Neural cell (in vitro differentiated cells): ENCODE results near the gene GRM5. TPM values are rescaled to one million over a fixed set of nuclear protein-coding genes. Genes with fewer than 3 reads are reported as not detected.

Experiments
- H2AFZ ChIP-seq: fragments of 200-600, 300-800 bp; sonication (generic), shearing (Covaris generic); 2 replicates; pipeline ENCODE4 v1.6.0; 2014; ENCODE audit warnings: low read depth, mild to moderate bottlenecking, antibody characterized with exemption, low read length, moderate library complexity
- H3F3A ChIP-seq: fragments of 200-600 bp; shearing (Covaris generic); 2 replicates; pipeline ENCODE4 v1.6.1; 2016; ENCODE audit warnings: mild to moderate bottlenecking, moderate library complexity, mixed read lengths, antibody characterized with exemption, low read length; ENCODE audit not compliant: insufficient read depth, poor library complexity, severe bottlenecking
- H3K27ac ChIP-seq: fragments of 200-600, 300-800 bp; sonication (generic), shearing (Covaris generic); 2 replicates; pipeline ENCODE4 v1.5.1; 2014; ENCODE audit warnings: mild to moderate bottlenecking, low read length, moderate library complexity
- H3K27me3 ChIP-seq: fragments of 300-800, 200-600 bp; sonication (generic), shearing (Covaris generic); 2 replicates; pipeline ENCODE4 v1.6.0; 2014; ENCODE audit warnings: mild to moderate bottlenecking, low read depth, low read length, moderate library complexity; ENCODE audit not compliant: insufficient read depth
- H3K36me3 ChIP-seq: fragments of 300-800, 200-600 bp; sonication (generic), shearing (Covaris generic); 2 replicates; pipeline ENCODE4 v1.5.1; 2014; ENCODE audit warnings: mild to moderate bottlenecking, antibody characterized with exemption, low read length, moderate library complexity; ENCODE audit not compliant: insufficient read depth
- H3K4me2 ChIP-seq: fragments of 300-800, 200-600 bp; sonication (generic), shearing (Covaris generic); 2 replicates; pipeline ENCODE4 v1.6.0; 2014; ENCODE audit warnings: mild to moderate bottlenecking, low read length
- H3K4me3 ChIP-seq: fragments of 300-800, 200-600 bp; sonication (generic), shearing (Covaris generic); 2 replicates; pipeline ENCODE4 v1.5.1; 2014; ENCODE audit warnings: mild to moderate bottlenecking, low read length, moderate library complexity
- H3K79me2 ChIP-seq: fragments of 200-600 bp; shearing (Covaris generic); replicated peaks from 2 replicates; pipeline ENCODE4 v1.6.0; 2014; ENCODE audit warnings: mild to moderate bottlenecking, low read length, moderate library complexity; ENCODE audit not compliant: insufficient read depth
- H3K9ac ChIP-seq: fragments of 300-800, 200-600 bp; sonication (generic), shearing (Covaris generic); 2 replicates; pipeline ENCODE4 v1.6.1; 2016; ENCODE audit warnings: mild to moderate bottlenecking, low read length, mixed read lengths
- H3K9me2 ChIP-seq: fragments of 200-600 bp; shearing (Covaris generic); 2 replicates; pipeline ENCODE4 v1.6.1; 2016; ENCODE audit warnings: mild to moderate bottlenecking, low read length, mixed read lengths; ENCODE audit not compliant: insufficient read depth
- H3K9me3 ChIP-seq: fragments of 200-600, 300-800 bp; sonication (generic), shearing (Covaris generic); 2 replicates; pipeline ENCODE4 v1.6.1; 2016; ENCODE audit warnings: mild to moderate bottlenecking, mixed run types, low read length, moderate library complexity, mixed read lengths
- H4K20me1 ChIP-seq: fragments of 200-600 bp; shearing (Covaris generic); 2 replicates; pipeline ENCODE4 v1.6.1; 2016; ENCODE audit warnings: mild to moderate bottlenecking, mixed run types; ENCODE audit not compliant: insufficient read depth
- CTCF ChIP-seq: fragments of 450-650 bp; IDR thresholded peaks from 2 replicates; pipeline ENCODE4 v1.5.1; 2014; ENCODE audit warnings: antibody characterized with exemption, mild to moderate bottlenecking, moderate library complexity; ENCODE audit not compliant: poor library complexity, severe bottlenecking
- EP300 ChIP-seq: fragments of 450-650 bp; conservative IDR thresholded peaks from 2 replicates; pipeline ENCODE4 v1.6.1; 2014; ENCODE audit warnings: antibody characterized with exemption, mild to moderate bottlenecking, moderate library complexity; ENCODE audit not compliant: poor library complexity, severe bottlenecking
- EZH2 ChIP-seq: fragments of 200-600, 300-800 bp; shearing (Covaris generic), sonication (generic); IDR thresholded peaks from 2 replicates; pipeline ENCODE4 v1.6.1; 2014; ENCODE audit warnings: antibody characterized with exemption, low read length, borderline replicate concordance, mild to moderate bottlenecking; ENCODE audit not compliant: insufficient read depth, poor library complexity, severe bottlenecking
- MXI1 ChIP-seq: fragments of 450-650 bp; conservative IDR thresholded peaks from 2 replicates; pipeline ENCODE4 v1.6.1; 2014; ENCODE audit warnings: antibody characterized with exemption, mild to moderate bottlenecking; ENCODE audit not compliant: poor library complexity, severe bottlenecking
- POLR2AphosphoS5 ChIP-seq: IDR thresholded peaks from 2 replicates; pipeline ENCODE4 v1.6.1; 2012
- RAD21 ChIP-seq: fragments of 450-650 bp; conservative IDR thresholded peaks from 2 replicates; pipeline ENCODE4 v1.6.1; 2014; ENCODE audit warnings: antibody characterized with exemption, mild to moderate bottlenecking, moderate library complexity
- SMC3 ChIP-seq: fragments of 450-650 bp; conservative IDR thresholded peaks from 2 replicates; pipeline ENCODE4 v1.6.1; 2014; ENCODE audit warnings: antibody characterized with exemption, mild to moderate bottlenecking, moderate library complexity; ENCODE audit not compliant: poor library complexity
- TAF1 ChIP-seq: IDR thresholded peaks from 2 replicates; pipeline ENCODE4 v1.6.1; 2012; ENCODE audit warnings: low read depth
- polyA plus RNA-seq: library from polyadenylated mRNA; depleted of rRNA; stranded (reverse); fragments of >200 nt; gene quantifications from 2 replicates; pipeline ENCODE4 v1.2.3, GENCODE V29; 2014
- TF ChIP-seq, protein P1 (sequence below): IDR thresholded peaks from 2 replicates; pipeline ENCODE4 v1.6.1; 2012; ENCODE audit warnings: borderline replicate concordance

Gene GRM5
- polyA plus RNA-seq, 1 donor from 2014 or later = 11.8 TPM

DNA sequence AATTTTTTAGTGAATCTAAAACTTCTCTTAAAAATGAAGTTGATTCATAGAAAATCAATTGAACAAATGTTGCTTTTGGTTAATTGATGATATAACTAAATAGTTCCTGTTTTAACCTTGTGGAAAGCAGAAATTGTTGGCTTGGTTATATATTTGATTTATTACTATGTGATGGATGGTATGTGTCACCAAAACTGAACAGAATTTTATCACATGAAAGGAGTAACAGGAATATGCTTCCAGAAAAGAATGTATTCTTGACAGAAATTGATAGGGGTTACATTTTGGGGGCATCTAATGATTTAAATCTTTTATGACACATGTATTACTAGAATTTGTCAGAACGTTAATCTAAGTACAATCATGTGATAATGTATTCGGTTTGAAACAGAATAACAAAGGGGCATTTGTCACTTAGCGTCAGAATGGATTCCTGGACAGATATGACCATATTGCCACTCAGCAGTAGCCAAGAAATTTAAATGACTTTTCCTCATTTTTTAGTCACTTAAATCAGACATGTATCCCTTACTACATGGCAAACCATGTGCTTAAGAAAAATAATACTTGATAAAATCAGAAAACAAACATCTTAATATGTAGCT lies 295.2 kb downstream of the GRM5 start:
- H3K79me2 ChIP-seq = no peaks in the 10 kb centered on the region
- H3K9me3 ChIP-seq = no peaks in the 10 kb centered on the region
- H3K27me3 ChIP-seq = no peaks in the 10 kb centered on the region
- no peak overlapping the region for H3K4me2 ChIP-seq
- no peaks in the 10 kb centered on the region for H4K20me1 ChIP-seq
- H3K9me2 ChIP-seq = no peaks in the 10 kb centered on the region
- no peaks in the 10 kb centered on the region for H3K36me3 ChIP-seq
- H3K4me3 ChIP-seq = no peak overlapping the region
- no peak overlapping the region for H2AFZ ChIP-seq
- no peak overlapping the region for H3K9ac ChIP-seq
- TF ChIP-seq EP300 (no peak), POLR2AphosphoS5 (no peak), TAF1 (no peak), EZH2 (no peak), SMC3 (no peak), MXI1 (no peak), RAD21 (no peak), CTCF (no peak)
- TF ChIP-seq, protein P1, sequence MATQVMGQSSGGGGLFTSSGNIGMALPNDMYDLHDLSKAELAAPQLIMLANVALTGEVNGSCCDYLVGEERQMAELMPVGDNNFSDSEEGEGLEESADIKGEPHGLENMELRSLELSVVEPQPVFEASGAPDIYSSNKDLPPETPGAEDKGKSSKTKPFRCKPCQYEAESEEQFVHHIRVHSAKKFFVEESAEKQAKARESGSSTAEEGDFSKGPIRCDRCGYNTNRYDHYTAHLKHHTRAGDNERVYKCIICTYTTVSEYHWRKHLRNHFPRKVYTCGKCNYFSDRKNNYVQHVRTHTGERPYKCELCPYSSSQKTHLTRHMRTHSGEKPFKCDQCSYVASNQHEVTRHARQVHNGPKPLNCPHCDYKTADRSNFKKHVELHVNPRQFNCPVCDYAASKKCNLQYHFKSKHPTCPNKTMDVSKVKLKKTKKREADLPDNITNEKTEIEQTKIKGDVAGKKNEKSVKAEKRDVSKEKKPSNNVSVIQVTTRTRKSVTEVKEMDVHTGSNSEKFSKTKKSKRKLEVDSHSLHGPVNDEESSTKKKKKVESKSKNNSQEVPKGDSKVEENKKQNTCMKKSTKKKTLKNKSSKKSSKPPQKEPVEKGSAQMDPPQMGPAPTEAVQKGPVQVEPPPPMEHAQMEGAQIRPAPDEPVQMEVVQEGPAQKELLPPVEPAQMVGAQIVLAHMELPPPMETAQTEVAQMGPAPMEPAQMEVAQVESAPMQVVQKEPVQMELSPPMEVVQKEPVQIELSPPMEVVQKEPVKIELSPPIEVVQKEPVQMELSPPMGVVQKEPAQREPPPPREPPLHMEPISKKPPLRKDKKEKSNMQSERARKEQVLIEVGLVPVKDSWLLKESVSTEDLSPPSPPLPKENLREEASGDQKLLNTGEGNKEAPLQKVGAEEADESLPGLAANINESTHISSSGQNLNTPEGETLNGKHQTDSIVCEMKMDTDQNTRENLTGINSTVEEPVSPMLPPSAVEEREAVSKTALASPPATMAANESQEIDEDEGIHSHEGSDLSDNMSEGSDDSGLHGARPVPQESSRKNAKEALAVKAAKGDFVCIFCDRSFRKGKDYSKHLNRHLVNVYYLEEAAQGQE = no peak
- no peaks in the 10 kb centered on the region for H3F3A ChIP-seq
- H3K27ac ChIP-seq = no peak overlapping the region

DNA sequence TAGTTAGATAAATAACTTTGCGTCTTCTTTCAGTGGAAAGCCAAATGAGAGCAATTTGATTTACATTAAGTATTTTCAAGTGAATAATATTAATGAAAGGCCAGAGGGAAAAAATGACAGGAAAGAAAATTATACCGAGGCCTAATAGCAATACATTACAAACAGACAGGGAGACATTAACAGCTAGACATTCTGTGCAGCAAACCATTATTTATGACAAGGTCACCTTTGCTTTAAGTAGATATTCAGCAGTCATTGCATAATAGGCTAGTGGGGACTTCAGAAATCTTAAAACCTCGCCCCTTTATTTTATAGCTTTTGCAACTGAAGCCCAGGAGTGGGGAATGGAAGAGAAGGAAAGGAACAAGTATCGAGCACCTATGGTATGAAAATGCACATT lies 321.6 kb downstream of the GRM5 start:
- Histone ChIP-seq H2AFZ (no peak overlapping the region), H3K27me3 (no peaks in the 10 kb centered on the region), H4K20me1 (no peaks in the 10 kb centered on the region), H3K36me3 (no peaks in the 10 kb centered on the region), H3K4me2 (no peak overlapping the region), H3K4me3 (no peak overlapping the region), H3F3A (no peaks in the 10 kb centered on the region), H3K9me3 (no peaks in the 10 kb centered on the region), H3K9me2 (no peaks in the 10 kb centered on the region), H3K9ac (no peak overlapping the region), H3K79me2 (no peaks in the 10 kb centered on the region), H3K27ac (peak overlapping the region; percentile 30)
- TF ChIP-seq POLR2AphosphoS5 = peak; percentile 27
- peak; percentile 41 for TF ChIP-seq EP300
- TF ChIP-seq TAF1 = no peak
